ENCODE results near the gene UBA7. TPM values are rescaled to one million over a fixed set of nuclear protein-coding genes. Genes with fewer than 3 reads are reported as not detected.

Gene UBA7
- total and polyA plus RNA-seq, 2 experiments from 2014 or later = 0.14 to 0.50 TPM

DNA sequence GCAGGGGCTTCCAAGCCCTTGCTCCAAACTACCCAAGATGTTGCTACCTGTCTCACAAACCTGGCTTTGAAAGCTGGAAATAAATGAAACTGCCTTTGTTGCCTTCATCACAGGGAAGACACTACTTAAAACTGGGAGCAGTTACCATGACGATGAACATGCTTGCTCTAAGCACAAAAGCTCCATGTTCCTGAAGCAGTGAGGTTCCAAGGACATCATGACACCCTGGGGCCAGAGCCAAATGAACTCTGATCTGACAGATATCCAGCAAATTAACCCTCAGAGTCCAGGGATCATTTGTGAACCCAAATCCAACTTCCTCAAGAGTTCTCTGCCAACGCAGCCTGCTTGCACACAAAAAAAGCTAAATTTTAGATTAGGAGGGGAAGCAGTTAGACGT lies 31.9 kb upstream of the UBA7 start:
- Mint-ChIP-seq H3K27ac (no peak overlapping the region), H3K4me1 (peaks cover 18% of the 10 kb centered on the region), H3K4me3 (no peak overlapping the region), H3K9me3 (no peaks in the 10 kb centered on the region), H3K27me3 (ENCODE audit: insufficient read depth, low read depth, poor library complexity) (peaks cover 5% of the 10 kb centered on the region), H3K36me3 (ENCODE audit: low read depth) (peaks cover 52% of the 10 kb centered on the region)
- no peaks in the 10 kb centered on the region for H3K27me3 ChIP-seq (ENCODE audit: insufficient read depth)
- H3K9me2 ChIP-seq (ENCODE audit: insufficient read depth) = no peaks in the 10 kb centered on the region
- TF ChIP-seq, protein P1, sequence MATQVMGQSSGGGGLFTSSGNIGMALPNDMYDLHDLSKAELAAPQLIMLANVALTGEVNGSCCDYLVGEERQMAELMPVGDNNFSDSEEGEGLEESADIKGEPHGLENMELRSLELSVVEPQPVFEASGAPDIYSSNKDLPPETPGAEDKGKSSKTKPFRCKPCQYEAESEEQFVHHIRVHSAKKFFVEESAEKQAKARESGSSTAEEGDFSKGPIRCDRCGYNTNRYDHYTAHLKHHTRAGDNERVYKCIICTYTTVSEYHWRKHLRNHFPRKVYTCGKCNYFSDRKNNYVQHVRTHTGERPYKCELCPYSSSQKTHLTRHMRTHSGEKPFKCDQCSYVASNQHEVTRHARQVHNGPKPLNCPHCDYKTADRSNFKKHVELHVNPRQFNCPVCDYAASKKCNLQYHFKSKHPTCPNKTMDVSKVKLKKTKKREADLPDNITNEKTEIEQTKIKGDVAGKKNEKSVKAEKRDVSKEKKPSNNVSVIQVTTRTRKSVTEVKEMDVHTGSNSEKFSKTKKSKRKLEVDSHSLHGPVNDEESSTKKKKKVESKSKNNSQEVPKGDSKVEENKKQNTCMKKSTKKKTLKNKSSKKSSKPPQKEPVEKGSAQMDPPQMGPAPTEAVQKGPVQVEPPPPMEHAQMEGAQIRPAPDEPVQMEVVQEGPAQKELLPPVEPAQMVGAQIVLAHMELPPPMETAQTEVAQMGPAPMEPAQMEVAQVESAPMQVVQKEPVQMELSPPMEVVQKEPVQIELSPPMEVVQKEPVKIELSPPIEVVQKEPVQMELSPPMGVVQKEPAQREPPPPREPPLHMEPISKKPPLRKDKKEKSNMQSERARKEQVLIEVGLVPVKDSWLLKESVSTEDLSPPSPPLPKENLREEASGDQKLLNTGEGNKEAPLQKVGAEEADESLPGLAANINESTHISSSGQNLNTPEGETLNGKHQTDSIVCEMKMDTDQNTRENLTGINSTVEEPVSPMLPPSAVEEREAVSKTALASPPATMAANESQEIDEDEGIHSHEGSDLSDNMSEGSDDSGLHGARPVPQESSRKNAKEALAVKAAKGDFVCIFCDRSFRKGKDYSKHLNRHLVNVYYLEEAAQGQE (IDR thresholded peaks at IDR 0.05; ENCODE audit: unreplicated experiment) = no peak
- TF ChIP-seq, protein P2, sequence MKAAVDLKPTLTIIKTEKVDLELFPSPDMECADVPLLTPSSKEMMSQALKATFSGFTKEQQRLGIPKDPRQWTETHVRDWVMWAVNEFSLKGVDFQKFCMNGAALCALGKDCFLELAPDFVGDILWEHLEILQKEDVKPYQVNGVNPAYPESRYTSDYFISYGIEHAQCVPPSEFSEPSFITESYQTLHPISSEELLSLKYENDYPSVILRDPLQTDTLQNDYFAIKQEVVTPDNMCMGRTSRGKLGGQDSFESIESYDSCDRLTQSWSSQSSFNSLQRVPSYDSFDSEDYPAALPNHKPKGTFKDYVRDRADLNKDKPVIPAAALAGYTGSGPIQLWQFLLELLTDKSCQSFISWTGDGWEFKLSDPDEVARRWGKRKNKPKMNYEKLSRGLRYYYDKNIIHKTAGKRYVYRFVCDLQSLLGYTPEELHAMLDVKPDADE (IDR thresholded peaks at IDR 0.05) = no peak
- TF ChIP-seq EZH2phosphoT487 (IDR thresholded peaks at IDR 0.05; ENCODE audit: unreplicated experiment) (no peak), EZH2 (IDR thresholded peaks at IDR 0.05; ENCODE audit: low read depth, unreplicated experiment) (no peak), JUNB (IDR thresholded peaks at IDR 0.05; ENCODE audit: unreplicated experiment) (no peak), ZNF114 (CRISPR knock-in tag; IDR thresholded peaks at IDR 0.05) (no peak), STAT1 (IDR thresholded peaks at IDR 0.05; ENCODE audit: unreplicated experiment) (no peak)
- TF ChIP-seq, protein P3, sequence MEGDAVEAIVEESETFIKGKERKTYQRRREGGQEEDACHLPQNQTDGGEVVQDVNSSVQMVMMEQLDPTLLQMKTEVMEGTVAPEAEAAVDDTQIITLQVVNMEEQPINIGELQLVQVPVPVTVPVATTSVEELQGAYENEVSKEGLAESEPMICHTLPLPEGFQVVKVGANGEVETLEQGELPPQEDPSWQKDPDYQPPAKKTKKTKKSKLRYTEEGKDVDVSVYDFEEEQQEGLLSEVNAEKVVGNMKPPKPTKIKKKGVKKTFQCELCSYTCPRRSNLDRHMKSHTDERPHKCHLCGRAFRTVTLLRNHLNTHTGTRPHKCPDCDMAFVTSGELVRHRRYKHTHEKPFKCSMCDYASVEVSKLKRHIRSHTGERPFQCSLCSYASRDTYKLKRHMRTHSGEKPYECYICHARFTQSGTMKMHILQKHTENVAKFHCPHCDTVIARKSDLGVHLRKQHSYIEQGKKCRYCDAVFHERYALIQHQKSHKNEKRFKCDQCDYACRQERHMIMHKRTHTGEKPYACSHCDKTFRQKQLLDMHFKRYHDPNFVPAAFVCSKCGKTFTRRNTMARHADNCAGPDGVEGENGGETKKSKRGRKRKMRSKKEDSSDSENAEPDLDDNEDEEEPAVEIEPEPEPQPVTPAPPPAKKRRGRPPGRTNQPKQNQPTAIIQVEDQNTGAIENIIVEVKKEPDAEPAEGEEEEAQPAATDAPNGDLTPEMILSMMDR (conservative IDR thresholded peaks at IDR 0.05; ENCODE audit: low read depth in 2 of 2) = no peak
- TF ChIP-seq, protein P4, sequence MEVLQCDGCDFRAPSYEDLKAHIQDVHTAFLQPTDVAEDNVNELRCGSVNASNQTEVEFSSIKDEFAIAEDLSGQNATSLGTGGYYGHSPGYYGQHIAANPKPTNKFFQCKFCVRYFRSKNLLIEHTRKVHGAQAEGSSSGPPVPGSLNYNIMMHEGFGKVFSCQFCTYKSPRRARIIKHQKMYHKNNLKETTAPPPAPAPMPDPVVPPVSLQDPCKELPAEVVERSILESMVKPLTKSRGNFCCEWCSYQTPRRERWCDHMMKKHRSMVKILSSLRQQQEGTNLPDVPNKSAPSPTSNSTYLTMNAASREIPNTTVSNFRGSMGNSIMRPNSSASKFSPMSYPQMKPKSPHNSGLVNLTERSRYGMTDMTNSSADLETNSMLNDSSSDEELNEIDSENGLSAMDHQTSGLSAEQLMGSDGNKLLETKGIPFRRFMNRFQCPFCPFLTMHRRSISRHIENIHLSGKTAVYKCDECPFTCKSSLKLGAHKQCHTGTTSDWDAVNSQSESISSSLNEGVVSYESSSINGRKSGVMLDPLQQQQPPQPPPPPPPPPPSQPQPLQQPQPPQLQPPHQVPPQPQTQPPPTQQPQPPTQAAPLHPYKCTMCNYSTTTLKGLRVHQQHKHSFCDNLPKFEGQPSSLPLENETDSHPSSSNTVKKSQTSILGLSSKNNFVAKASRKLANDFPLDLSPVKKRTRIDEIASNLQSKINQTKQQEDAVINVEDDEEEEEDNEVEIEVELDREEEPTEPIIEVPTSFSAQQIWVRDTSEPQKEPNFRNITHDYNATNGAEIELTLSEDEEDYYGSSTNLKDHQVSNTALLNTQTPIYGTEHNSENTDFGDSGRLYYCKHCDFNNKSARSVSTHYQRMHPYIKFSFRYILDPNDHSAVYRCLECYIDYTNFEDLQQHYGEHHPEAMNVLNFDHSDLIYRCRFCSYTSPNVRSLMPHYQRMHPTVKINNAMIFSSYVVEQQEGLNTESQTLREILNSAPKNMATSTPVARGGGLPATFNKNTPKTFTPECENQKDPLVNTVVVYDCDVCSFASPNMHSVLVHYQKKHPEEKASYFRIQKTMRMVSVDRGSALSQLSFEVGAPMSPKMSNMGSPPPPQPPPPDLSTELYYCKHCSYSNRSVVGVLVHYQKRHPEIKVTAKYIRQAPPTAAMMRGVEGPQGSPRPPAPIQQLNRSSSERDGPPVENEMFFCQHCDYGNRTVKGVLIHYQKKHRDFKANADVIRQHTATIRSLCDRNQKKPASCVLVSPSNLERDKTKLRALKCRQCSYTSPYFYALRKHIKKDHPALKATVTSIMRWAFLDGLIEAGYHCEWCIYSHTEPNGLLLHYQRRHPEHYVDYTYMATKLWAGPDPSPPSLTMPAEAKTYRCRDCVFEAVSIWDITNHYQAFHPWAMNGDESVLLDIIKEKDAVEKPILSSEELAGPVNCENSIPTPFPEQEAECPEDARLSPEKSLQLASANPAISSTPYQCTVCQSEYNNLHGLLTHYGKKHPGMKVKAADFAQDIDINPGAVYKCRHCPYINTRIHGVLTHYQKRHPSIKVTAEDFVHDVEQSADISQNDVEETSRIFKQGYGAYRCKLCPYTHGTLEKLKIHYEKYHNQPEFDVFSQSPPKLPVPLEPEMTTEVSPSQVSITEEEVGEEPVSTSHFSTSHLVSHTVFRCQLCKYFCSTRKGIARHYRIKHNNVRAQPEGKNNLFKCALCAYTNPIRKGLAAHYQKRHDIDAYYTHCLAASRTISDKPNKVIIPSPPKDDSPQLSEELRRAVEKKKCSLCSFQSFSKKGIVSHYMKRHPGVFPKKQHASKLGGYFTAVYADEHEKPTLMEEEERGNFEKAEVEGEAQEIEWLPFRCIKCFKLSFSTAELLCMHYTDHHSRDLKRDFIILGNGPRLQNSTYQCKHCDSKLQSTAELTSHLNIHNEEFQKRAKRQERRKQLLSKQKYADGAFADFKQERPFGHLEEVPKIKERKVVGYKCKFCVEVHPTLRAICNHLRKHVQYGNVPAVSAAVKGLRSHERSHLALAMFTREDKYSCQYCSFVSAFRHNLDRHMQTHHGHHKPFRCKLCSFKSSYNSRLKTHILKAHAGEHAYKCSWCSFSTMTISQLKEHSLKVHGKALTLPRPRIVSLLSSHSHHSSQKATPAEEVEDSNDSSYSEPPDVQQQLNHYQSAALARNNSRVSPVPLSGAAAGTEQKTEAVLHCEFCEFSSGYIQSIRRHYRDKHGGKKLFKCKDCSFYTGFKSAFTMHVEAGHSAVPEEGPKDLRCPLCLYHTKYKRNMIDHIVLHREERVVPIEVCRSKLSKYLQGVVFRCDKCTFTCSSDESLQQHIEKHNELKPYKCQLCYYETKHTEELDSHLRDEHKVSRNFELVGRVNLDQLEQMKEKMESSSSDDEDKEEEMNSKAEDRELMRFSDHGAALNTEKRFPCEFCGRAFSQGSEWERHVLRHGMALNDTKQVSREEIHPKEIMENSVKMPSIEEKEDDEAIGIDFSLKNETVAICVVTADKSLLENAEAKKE (CRISPR knock-in tag; IDR thresholded peaks at IDR 0.05) = no peak
- ATAC-seq = no peak
- H3K36me3 ChIP-seq (ENCODE audit: insufficient read depth) = no peaks in the 10 kb centered on the region; the same call in 1 of the 2 replicates
- no peak overlapping the region for H3K4me2 ChIP-seq
- DNase-seq (ENCODE audit: low spot score) = no peak
- no peak overlapping the region for H2AFZ ChIP-seq
- H4K20me1 ChIP-seq (replicated peaks; ENCODE audit: insufficient read depth) = peaks cover 5% of the 10 kb centered on the region; the same call in 1 of the 2 replicates
- no peaks in the 10 kb centered on the region for H3K4me1 ChIP-seq (ENCODE audit: insufficient read depth)
- H3K79me2 ChIP-seq (replicated peaks; ENCODE audit: insufficient read depth) = no peaks in the 10 kb centered on the region
- no peak overlapping the region for H3K4me3 ChIP-seq
- H3F3A ChIP-seq (replicated peaks; ENCODE audit: low read depth) = no peaks in the 10 kb centered on the region
- no peak overlapping the region for H3K27ac ChIP-seq (ENCODE audit: low read depth)

All from GM23338 (cell line).